Panc1 (cell line): Measurements from ENCODE around the gene ARHGEF39. TPM values are rescaled to one million over a fixed set of nuclear protein-coding genes. Genes with fewer than 3 reads are reported as not detected.

Source experiments
- ATAC-seq: fragments of 200-7000 bp; cut with Tn5 transposase; 2 replicates; pipeline ENCODE4 v1.9.1; 2020; ENCODE audit warnings: mild to moderate bottlenecking, moderate library complexity
- BruUV-seq: library from RNA; stranded (reverse); fragments of 400-500 nt; replicated peaks from 2 replicates; lab custom pipeline; 2021; lab: Mats Ljungman, UMichigan
- CTCF ChIA-PET: fragments of 300-600 bp; sonication (Branson Sonifier 250); formaldehyde crosslinking; loops from one replicate; lab custom pipeline; 2022; ENCODE audit warnings: antibody characterized with exemption; lab: Charles Lee
- POLR2A ChIA-PET: fragments of 300-600 bp; sonication (Branson Sonifier 250); formaldehyde crosslinking; loops from one replicate; lab custom pipeline; 2022; ENCODE audit warnings: antibody characterized with exemption; lab: Charles Lee
- DNase-seq: peaks from one replicate; pipeline ENCODE4 v3.0.0-alpha.2; 2010; ENCODE audit warnings: low read depth, low spot score
- H3K27ac ChIP-seq: 2 replicates; pipeline ENCODE4 v1.5.1; 2011; ENCODE audit warnings: mild to moderate bottlenecking, low read length, inconsistent platforms
- H3K27me3 ChIP-seq: fragments of 200-500 bp; sonication (Bioruptor generic); 2 replicates; pipeline ENCODE4 v1.6.0; 2014; ENCODE audit warnings: low read length, inconsistent platforms; ENCODE audit not compliant: control insufficient read depth, insufficient read depth
- H3K36me3 ChIP-seq: fragments of 200-500 bp; sonication (Bioruptor generic); 2 replicates; pipeline ENCODE4 v1.5.1; 2014; ENCODE audit warnings: inconsistent platforms, mild to moderate bottlenecking, low read length, moderate library complexity; ENCODE audit not compliant: control insufficient read depth, insufficient read depth
- H3K4me1 ChIP-seq: 2 replicates; pipeline ENCODE4 v1.5.1; 2011; ENCODE audit warnings: inconsistent platforms, mild to moderate bottlenecking, low read length, moderate library complexity; ENCODE audit not compliant: control insufficient read depth, insufficient read depth
- H3K4me3 ChIP-seq, 2 experiments: 2 replicates each; pipeline ENCODE4 v1.5.1; 2011 to 2012; ENCODE audit warnings: low read depth in 2 of 2, low read length in 2 of 2, mild to moderate bottlenecking in 2 of 2, inconsistent platforms in 1 of 2, moderate library complexity in 1 of 2
- H3K9me3 ChIP-seq: fragments of 200-500 bp; sonication (Bioruptor generic); 2 replicates; pipeline ENCODE4 v1.5.1; 2014; ENCODE audit warnings: low read depth, mild to moderate bottlenecking, inconsistent platforms, low read length, moderate library complexity; ENCODE audit not compliant: control insufficient read depth, insufficient read depth
- CTCF ChIP-seq: fragments of 450-650 bp; IDR thresholded peaks from 2 replicates; pipeline ENCODE4 v1.5.1; 2017; ENCODE audit warnings: mild to moderate bottlenecking
- POLR2AphosphoS5 ChIP-seq: IDR thresholded peaks from 2 replicates; pipeline ENCODE4 v1.6.1; 2012; ENCODE audit warnings: mild to moderate bottlenecking, low read depth, low read length, moderate library complexity
- REST ChIP-seq, 2 experiments: IDR thresholded peaks; 2 replicates each; pipeline ENCODE4 v1.6.1; 2011 to 2012; ENCODE audit warnings: low read depth in 2 of 2, control low read depth in 1 of 2, low read length in 1 of 2, mild to moderate bottlenecking in 1 of 2, moderate library complexity in 1 of 2; ENCODE audit not compliant: insufficient read depth in 1 of 2
- SIN3A ChIP-seq: IDR thresholded peaks from 2 replicates; pipeline ENCODE4 v1.6.1; 2012; ENCODE audit warnings: low read depth, mild to moderate bottlenecking, low read length, moderate library complexity, borderline replicate concordance; ENCODE audit not compliant: insufficient read depth
- TCF7L2 ChIP-seq: IDR thresholded peaks from 2 replicates; pipeline ENCODE4 v1.6.1; 2011; ENCODE audit warnings: mild to moderate bottlenecking, low read depth, low read length, inconsistent platforms
- in situ Hi-C: cut with HindIII; loops from 2 replicates; pipeline ENCODE4 v1.10.0; 2016; ENCODE audit warnings: low sequenced_read_pairs, low pct_unique_long_range_greater_than_20kb
- intact Hi-C: fragments of 100-400 bp; cut with micrococcal nuclease; formaldehyde crosslinking; loops from one replicate; pipeline ENCODE4 v1.10.0; 2022; ENCODE audit not compliant: unreplicated experiment
- total RNA-seq: library from RNA; stranded (reverse); gene quantifications from one replicate; pipeline ENCODE4 v1.2.1, GENCODE V29; 2021; ENCODE audit not compliant: unreplicated experiment

The ARHGEF39 gene
- total RNA-seq, 1 experiment from 2014 or later = 34.0 TPM

GRCh38 chr9:35659340-35659739 is 5.7 kb downstream of the ARHGEF39 start:
- DNase-seq = no peak
- H3K4me1 ChIP-seq = peaks cover 54% of the 10 kb centered on the region

GRCh38 chr9:35658968-35659220 is 6.1 kb downstream of the ARHGEF39 start:
- intact Hi-C loops = loop anchor here (5.0 to 10.0 kb wide), 3 partner anchors 33 to 156 kb away; partner anchors contain the start of genes HINT2 and SPAG8
- CTCF ChIA-PET = interaction anchor here (0.8 to 1.0 kb wide), 3 partner anchors 9 to 74 kb away, joined by 3 to 4 read pairs (median 4); partner anchors contain the start of genes CREB3 and TLN1
- ATAC-seq = peak; percentile 32

More at GRCh38 chr9:35659340-35659739, 5.7 kb downstream of the ARHGEF39 start:
- H3K9me3 ChIP-seq = no peaks in the 10 kb centered on the region
- H3K36me3 ChIP-seq = peaks cover 3% of the 10 kb centered on the region
- no peak for ATAC-seq
- TF ChIP-seq CTCF (no peak), TCF7L2 (no peak), REST (IDR thresholded peaks at IDR 0.05; ENCODE audit: insufficient read depth in 1 of 2, low read depth in 2 of 2, low read length in 1 of 2) (no peak), SIN3A (no peak), POLR2AphosphoS5 (no peak)
- H3K27me3 ChIP-seq = no peaks in the 10 kb centered on the region
- POLR2A ChIA-PET = interaction anchor here (0.7 to 0.9 kb wide), 2 partner anchors 20 to 37 kb away, joined by 3 read pairs; no protein-coding TSS in a partner anchor
- peak overlapping the region; percentile 94 for H3K27ac ChIP-seq
- intact Hi-C loops (loop anchor here (5.0 to 10.0 kb wide), 3 partner anchors 33 to 155 kb away; partner anchors contain the start of genes HINT2 and SPAG8), in situ Hi-C loops (no loop called here)
- CTCF ChIA-PET = interaction anchor here (0.8 to 1.0 kb wide), 3 partner anchors 8 to 73 kb away, joined by 3 to 4 read pairs (median 4); partner anchors contain the start of genes CREB3 and TLN1
- H3K4me3 ChIP-seq = peak overlapping the region; percentile 64 to 70
- BruUV-seq = no TSS peak

More at GRCh38 chr9:35658968-35659220, 6.1 kb downstream of the ARHGEF39 start:
- BruUV-seq = no TSS peak
- POLR2A ChIA-PET = interaction anchor here (0.7 to 1.6 kb wide), 5 partner anchors 21 to 74 kb away, joined by 3 to 4 read pairs (median 3); partner anchors contain the start of genes CREB3 and TLN1
- H3K9me3 ChIP-seq = no peaks in the 10 kb centered on the region
- peak overlapping the region; percentile 64 to 70 for H3K4me3 ChIP-seq
- no peak for DNase-seq
- H3K27ac ChIP-seq = peak overlapping the region; percentile 94
- peaks cover 3% of the 10 kb centered on the region for H3K36me3 ChIP-seq
- no peaks in the 10 kb centered on the region for H3K27me3 ChIP-seq
- in situ Hi-C loops = no loop called here
- TF ChIP-seq SIN3A (no peak), CTCF (no peak), REST (IDR thresholded peaks at IDR 0.05; ENCODE audit: insufficient read depth in 1 of 2, low read depth in 2 of 2, low read length in 1 of 2) (no peak), TCF7L2 (no peak), POLR2AphosphoS5 (no peak)
- peaks cover 49% of the 10 kb centered on the region for H3K4me1 ChIP-seq
